Tracheal epithelial cell (primary cell): ENCODE data around the gene MIA. TPM values are rescaled to one million over a fixed set of nuclear protein-coding genes. Genes with fewer than 3 reads are reported as not detected.

Experiments used
- total RNA-seq: library from RNA; depleted of rRNA; stranded (reverse); fragments of >200 nt; gene quantifications from 2 replicates; pipeline ENCODE4 v1.2.1, GENCODE V29; 2014

Gene MIA
- 0.24 and 0.64 TPM in 2 replicates for total RNA-seq

DNA sequence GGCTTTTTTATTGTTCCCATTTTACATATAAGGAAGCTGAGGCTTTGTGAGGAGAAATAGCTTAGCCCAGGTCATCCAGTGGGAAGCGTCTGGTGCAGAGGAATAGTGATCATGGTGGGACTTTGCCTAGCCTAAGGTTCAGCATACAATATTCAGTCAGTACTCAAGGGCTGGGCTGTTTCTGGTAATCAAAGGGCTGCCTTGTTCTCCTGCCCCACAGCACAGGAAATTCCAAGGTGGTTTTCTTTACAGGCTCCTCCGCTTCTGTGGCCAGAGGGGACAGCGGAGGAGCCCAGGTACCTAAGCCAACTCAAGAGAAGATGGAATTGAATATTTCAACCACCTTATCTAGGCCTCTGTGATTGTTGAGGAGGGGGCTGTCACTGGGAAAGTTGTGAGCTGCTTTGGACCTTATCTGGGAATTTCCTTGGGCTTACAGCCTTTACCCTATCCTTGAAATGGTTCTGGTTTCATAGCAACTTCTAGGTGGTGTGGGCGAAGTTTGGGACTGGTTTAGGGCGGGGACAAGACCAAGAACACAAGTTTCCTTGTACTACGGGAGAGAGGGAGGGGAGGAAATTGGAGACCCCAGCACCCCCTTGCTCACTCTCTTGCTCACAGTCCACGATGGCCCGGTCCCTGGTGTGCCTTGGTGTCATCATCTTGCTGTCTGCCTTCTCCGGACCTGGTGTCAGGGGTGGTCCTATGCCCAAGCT is at the start of gene MIA:
Gene MIA (plus strand): TSS at position 606 of the 716 bp plus-strand sequence. CDS start 22 bp downstream, at position 628.

GRCh38 chr19:40750058-40750873 is 25.1 kb upstream of the MIA start, which contains the start of gene ACTMAP:
ACTMAP (minus strand) TSS chr19:40750477; CDS start chr19:40749803, 674 bp downstream.

DNA sequence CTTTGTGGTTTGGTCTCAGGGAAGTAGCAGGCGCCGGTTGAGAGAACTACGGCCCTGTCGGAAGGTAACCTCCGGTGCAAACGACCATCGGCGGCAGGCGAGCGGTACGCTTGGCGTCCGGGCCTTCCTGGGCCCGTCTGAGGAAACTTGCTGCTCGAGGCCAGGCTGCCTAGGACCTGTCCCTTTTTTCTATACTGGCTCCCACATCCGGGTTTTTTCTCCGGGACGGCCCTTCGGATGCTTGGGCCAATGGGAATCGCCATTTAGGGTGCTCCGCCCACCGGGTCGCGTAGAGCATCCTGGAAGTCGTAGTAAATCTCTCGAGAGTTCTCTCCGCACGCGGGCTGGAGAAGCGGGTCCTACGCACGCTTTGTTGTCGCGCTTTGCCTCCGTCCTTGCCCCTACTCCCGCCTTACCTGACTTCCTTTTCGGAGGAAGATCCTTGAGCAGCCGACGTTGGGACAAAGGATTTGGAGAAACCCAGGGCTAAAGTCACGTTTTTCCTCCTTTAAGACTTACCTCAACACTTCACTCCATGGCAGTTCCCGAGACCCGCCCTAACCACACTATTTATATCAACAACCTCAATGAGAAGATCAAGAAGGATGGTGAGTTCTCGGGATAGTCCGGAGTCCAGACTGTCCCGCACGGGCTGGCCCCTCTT is 24.3 kb upstream of the MIA start, which contains the start of gene SNRPA:
Gene SNRPA (plus strand): TSS at position 330 of the 664 bp plus-strand sequence. CDS start 206 bp downstream, at position 536.

GRCh38 chr19:40777937-40778705 is 2.8 kb downstream of the MIA start, which contains the start of gene RAB4B:
RAB4B (plus strand) TSS chr19:40778247; CDS start chr19:40778376, 129 bp downstream.

DNA sequence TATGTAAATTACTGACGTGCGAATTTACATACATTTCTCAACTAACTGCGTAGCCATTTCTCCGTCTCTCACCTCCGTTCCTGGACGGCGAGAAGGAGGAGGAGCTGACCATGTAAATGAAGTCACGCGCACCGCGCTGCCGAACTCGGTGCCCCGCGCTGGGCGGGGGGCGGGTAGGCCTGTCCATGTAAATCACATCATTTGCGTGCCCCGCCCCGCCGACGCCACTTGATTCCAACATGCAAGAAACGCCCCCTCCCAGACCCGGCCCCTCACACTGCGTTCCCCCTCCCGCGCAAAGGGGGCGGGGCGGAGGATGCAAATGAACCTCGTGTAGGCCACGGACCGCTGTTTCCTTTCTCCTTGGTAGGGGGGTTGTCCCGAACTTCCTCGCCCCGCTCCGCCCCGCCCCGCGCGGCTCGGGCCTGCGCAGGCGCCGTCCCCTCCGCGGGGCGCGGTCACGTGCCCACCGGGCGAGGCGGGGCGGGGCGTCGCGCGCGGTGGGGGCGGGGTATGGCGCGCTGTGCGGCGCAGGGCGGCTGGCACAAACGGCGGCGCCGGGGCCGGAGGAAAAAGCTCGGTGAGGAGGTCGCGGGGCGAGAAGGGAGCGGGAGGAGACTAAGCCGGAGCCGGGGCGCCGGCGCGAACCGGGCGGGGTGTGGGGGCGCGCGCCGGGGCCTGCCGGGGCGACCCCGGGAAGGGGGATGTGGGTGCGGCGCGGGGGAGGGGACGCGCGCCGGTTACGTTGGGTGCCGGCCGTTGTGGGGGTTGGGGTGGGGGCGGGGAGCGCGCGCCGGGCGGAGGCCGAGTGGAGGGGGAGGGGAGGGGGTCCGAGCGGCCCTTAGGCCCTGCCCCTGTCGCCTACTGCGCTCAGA is 23.6 kb downstream of the MIA start, which contains the start of gene EGLN2:
Gene EGLN2 (plus strand): TSS at position 509 of the 875 bp plus-strand sequence. CDS start 1,382 bp downstream, outside the sequence.

Other genes with a start within 250 kb of the MIA start
- 22.9 and 32.4 TPM in 2 replicates for gene SHKBP1, start 198.6 kb upstream of the MIA start, total RNA-seq
- gene LTBP4, start 174.2 kb upstream of the MIA start, total RNA-seq: 29.4 and 38.4 TPM in 2 replicates
- 13.9 and 16.9 TPM in 2 replicates for gene NUMBL, start 84.9 kb upstream of the MIA start, total RNA-seq
- gene COQ8B, start 58.6 kb upstream of the MIA start, total RNA-seq: 21.4 and 26.9 TPM in 2 replicates
- 35.0 and 46.0 TPM in 2 replicates for gene ITPKC, start 58.4 kb upstream of the MIA start, total RNA-seq
- gene ACTMAP, start 25.0 kb upstream of the MIA start, total RNA-seq: 0.24 and 0.43 TPM in 2 replicates
- gene SNRPA, start 24.3 kb upstream of the MIA start, total RNA-seq: 15.9 and 18.3 TPM in 2 replicates
- 5.3 and 8.0 TPM in 2 replicates for gene RAB4B, start 2.7 kb downstream of the MIA start, total RNA-seq
- 55.4 and 67.5 TPM in 2 replicates for gene EGLN2, start 23.7 kb downstream of the MIA start, total RNA-seq
- gene CYP2A6, start 74.9 kb downstream of the MIA start, total RNA-seq: not detected in 2 replicates
- not detected in 2 replicates for gene CYP2A7, start 106.7 kb downstream of the MIA start, total RNA-seq
- under 0.01 TPM in 1 of 2 replicates, not detected in the other for gene CYP2B6, start 215.8 kb downstream of the MIA start, total RNA-seq